ENCODE data around the gene BTBD16. TPM values are rescaled to one million over a fixed set of nuclear protein-coding genes. Genes with fewer than 3 reads are reported as not detected.

Gene BTBD16
- total and polyA plus RNA-seq, 8 donors: 0.40 TPM; not detected in 7

DNA sequence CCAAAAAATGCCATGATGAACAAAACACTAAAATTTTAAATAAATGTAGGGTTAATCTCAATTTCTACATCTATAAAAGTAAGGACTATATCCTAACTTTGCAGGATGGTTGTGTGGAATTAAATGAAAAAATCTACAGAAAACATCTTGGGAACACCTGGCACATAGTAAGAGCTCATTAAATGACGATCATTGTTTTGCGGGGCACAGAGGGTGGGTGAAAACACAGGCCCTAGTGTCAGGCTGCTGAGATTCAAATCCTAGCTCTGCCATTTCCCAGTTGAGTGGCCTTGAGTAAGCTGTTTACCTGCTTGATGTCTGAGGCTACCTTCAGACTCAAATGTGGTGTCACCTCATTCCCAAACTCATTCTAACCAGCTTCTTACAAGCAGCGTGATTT is 35.6 kb downstream of the BTBD16 start:
- H3K4me1 ChIP-seq: peaks cover 7 to 39% (median 29%) of the 10 kb centered on the region in 4 donors
- WGBS, 5 donors: 55 to 82% (median 76%) methylated on average over 3 of the region's 3 CpGs

GRCh38 chr10:122307669-122308416 is 36.7 kb downstream of the BTBD16 start:
- no peaks in the 10 kb centered on the region for H3K36me3 ChIP-seq
- intact Hi-C loops (cut with DNase I; ENCODE audit: low total_unique reads): no loop called here
- TF ChIP-seq, protein P1, sequence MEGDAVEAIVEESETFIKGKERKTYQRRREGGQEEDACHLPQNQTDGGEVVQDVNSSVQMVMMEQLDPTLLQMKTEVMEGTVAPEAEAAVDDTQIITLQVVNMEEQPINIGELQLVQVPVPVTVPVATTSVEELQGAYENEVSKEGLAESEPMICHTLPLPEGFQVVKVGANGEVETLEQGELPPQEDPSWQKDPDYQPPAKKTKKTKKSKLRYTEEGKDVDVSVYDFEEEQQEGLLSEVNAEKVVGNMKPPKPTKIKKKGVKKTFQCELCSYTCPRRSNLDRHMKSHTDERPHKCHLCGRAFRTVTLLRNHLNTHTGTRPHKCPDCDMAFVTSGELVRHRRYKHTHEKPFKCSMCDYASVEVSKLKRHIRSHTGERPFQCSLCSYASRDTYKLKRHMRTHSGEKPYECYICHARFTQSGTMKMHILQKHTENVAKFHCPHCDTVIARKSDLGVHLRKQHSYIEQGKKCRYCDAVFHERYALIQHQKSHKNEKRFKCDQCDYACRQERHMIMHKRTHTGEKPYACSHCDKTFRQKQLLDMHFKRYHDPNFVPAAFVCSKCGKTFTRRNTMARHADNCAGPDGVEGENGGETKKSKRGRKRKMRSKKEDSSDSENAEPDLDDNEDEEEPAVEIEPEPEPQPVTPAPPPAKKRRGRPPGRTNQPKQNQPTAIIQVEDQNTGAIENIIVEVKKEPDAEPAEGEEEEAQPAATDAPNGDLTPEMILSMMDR (IDR thresholded peaks at IDR 0.05): no peak
- TF ChIP-seq POLR2A (IDR thresholded peaks at IDR 0.05) (no peak), POLR2AphosphoS5 (IDR thresholded peaks at IDR 0.05) (peak; percentile 66 to 84 (median 67)), EP300 (IDR thresholded peaks at IDR 0.05) (peak; percentile 80)
- H3K4me1 ChIP-seq: peaks cover 7 to 38% (median 32%) of the 10 kb centered on the region in 4 donors
- H3K4me3 ChIP-seq: peak overlapping the region in 1 of 4 donors; percentile 5
- 40 to 51% (median 46%) methylated on average over 13 of the region's 13 CpGs for WGBS, 5 donors
- peak overlapping the region; percentile 33 to 85 (median 79) for H3K27ac ChIP-seq
- peaks cover 0 to 10% (median 3%) of the 10 kb centered on the region in 4 donors for H3K9me3 ChIP-seq
- H3K27me3 ChIP-seq: no peaks in the 10 kb centered on the region
- peak in 1 of 2 donors; percentile 89 for DNase-seq

More for the DNA sequence above, 35.6 kb downstream of the BTBD16 start:
- Histone ChIP-seq H3K36me3 (no peaks in the 10 kb centered on the region), H3K9me3 (peaks cover 0 to 10% (median 3%) of the 10 kb centered on the region in 4 donors), H3K27me3 (no peaks in the 10 kb centered on the region), H3K4me3 (no peak overlapping the region), H3K27ac (peak overlapping the region in 3 of 5 donors; percentile 79 to 85 (median 84))
- TF ChIP-seq EP300 (IDR thresholded peaks at IDR 0.05) (no peak), POLR2AphosphoS5 (IDR thresholded peaks at IDR 0.05) (no peak), POLR2A (IDR thresholded peaks at IDR 0.05) (no peak)
- TF ChIP-seq, protein P1 (IDR thresholded peaks at IDR 0.05): no peak
- DNase-seq: no peak
- intact Hi-C loops (cut with DNase I; ENCODE audit: low total_unique reads): no loop called here

- no peak for DNase-seq
- Histone ChIP-seq H3K9me3 (peaks cover 0 to 10% (median 3%) of the 10 kb centered on the region in 4 donors), H3K27me3 (no peaks in the 10 kb centered on the region), H3K4me1 (peaks cover 7 to 38% (median 32%) of the 10 kb centered on the region in 4 donors), H3K27ac (peak overlapping the region; percentile 33 to 85 (median 79)), H3K4me3 (no peak overlapping the region), H3K36me3 (no peaks in the 10 kb centered on the region)
- TF ChIP-seq, protein P1 (IDR thresholded peaks at IDR 0.05): no peak
- TF ChIP-seq EP300 (IDR thresholded peaks at IDR 0.05) (no peak), POLR2AphosphoS5 (IDR thresholded peaks at IDR 0.05) (no peak), POLR2A (IDR thresholded peaks at IDR 0.05) (no peak)
- intact Hi-C loops (cut with DNase I; ENCODE audit: low total_unique reads): no loop called here
- 70 to 83% (median 75%) methylated on average over 7 of the region's 7 CpGs for WGBS, 5 donors
Measured at GRCh38 chr10:122308417-122309141, 37.5 kb downstream of the BTBD16 start.

DNA sequence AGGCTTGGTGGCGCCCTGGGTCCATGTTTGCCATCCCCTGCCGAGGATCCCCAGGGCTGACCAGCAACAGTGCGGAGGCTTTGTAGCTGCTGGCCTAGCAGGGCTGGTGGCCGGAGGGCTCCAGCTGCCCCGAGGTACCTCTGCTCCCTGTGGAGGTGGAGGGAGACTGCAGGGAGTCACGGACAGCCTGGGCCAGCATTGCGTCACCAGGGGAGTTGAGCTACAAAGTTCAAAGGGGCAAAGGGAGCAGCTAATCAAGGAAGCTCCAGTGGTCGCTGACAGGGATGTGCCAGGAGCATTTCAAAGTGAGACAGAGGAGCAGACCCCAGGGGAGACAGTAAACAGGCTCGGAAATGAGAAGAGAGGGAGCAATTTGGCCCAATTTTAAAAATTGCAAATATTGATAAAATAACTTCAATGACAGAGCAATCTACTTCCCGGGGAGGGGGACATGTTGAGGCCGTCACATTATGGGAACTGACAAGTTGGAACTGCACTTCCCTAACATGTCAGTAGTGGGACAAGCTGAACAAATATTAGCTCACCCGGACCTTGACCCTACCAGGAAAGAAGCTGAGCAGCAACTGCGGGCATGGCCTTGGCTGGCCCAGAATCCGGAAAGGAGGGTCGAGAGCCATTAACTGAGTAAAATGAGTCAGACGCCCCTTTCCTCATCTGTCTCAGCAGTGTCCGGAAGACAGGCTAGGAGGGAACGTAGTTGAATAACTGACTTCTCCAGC is 39.4 kb downstream of the BTBD16 start:
- Histone ChIP-seq H3K4me1 (peaks cover 7 to 38% (median 32%) of the 10 kb centered on the region in 4 donors), H3K36me3 (no peaks in the 10 kb centered on the region), H3K27ac (peak overlapping the region in 4 of 5 donors; percentile 21 to 85 (median 63)), H3K9me3 (peaks cover 0 to 7% (median 2%) of the 10 kb centered on the region in 4 donors), H3K27me3 (no peaks in the 10 kb centered on the region), H3K4me3 (no peak overlapping the region)
- intact Hi-C loops (cut with DNase I; ENCODE audit: low total_unique reads): no loop called here
- peak in 1 of 2 donors; percentile 84 for DNase-seq
- 41 to 47% (median 44%) methylated on average over 17 to 18 of the region's 18 CpGs for WGBS, 5 donors
- TF ChIP-seq EP300 (IDR thresholded peaks at IDR 0.05) (no peak), POLR2AphosphoS5 (IDR thresholded peaks at IDR 0.05) (peak in 1 of 3 donors; percentile 42)
- TF ChIP-seq, protein P1 (IDR thresholded peaks at IDR 0.05): peak in 1 of 7 experiments; percentile 8

All from stomach (tissue), 9 donors.